ENCODE results near the gene TCL1B.
"Not testable (repeated sequence)": the region's sequence is repeated elsewhere in the genome, so short reads cannot be mapped to it uniquely, and the experiment has no call there.

Gene TCL1B, protein sequence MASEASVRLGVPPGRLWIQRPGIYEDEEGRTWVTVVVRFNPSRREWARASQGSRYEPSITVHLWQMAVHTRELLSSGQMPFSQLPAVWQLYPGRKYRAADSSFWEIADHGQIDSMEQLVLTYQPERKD

DNA sequence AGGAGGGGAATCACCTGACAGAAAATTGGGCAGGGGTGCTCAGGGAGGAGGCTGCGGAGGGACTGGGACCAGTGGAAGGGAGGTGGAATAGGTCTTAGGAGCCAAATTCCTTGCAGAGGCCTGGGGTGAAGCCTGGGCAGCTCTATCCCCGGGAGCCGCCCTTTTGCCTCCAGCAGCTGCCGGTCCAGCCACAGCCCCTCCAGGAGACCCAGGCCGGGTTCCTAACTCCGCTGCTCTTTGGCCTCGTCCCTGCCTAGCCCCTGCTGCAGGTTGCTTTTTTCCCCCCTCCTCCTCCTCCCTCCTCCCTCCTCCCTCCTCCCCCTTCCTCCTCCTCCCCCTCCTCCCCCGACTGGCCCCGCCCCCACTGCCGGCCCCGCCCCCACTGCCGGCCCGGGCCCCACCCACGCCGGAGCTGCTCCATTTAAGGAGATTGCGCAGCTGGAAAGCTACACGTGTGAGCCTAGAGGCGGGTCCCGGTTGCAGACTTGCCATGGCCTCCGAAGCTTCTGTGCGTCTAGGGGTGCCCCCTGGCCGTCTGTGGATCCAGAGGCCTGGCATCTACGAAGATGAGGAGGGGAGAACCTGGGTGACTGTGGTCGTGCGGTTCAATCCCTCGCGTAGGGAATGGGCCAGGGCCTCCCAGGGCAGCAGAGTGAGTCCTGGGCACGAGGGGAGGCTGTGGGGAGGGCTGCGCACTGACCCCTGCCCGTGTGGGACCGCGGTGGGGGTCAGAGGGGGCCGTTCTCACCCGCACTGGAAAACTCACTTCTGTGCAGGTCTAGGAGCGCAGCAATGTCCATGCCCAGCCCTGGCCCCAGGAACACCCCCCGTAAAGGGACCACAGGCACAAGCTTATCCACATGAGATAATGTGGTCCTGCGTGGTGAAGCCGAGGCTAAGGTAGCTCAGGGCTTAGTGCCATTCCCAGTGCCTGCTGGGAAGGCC is at the start of gene TCL1B:
Gene TCL1B, plus strand, starts transcription at position 449 of the 945 bp plus-strand sequence. Its CDS starts 42 bp downstream, at position 491.
- no peak for DNase-seq

- DNase-seq: no peak
These were observed 41.2 kb upstream of the TCL1B start for GRCh38 chr14:95644981-95645380.

GRCh38 chr14:95645389-95645996 is 40.7 kb upstream of the TCL1B start:
- DNase-seq: no peak

DNA sequence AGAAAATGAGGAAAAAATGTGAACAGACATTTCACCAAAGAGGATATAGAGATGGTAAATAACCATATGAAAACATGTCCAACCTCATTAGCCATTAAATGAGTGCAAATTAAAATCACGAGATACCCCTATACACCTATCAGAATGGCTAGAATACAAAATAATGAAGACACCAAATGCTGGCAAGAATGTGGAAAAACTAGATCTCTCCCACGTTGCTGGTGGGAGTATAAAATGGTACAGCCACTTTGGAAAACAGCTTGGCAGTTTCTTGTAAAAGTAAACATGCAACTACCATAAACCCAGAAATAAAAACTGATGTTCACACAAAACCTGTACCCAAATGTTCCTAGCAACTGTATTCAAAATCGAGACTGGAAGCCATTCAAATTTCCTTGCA is 38.3 kb upstream of the TCL1B start:
- DNase-seq: no peak

GRCh38 chr14:95649230-95649629 is 37.0 kb upstream of the TCL1B start:
- no peak for DNase-seq

GRCh38 chr14:95651028-95651427 is 35.2 kb upstream of the TCL1B start:
- DNase-seq: no peak

DNA sequence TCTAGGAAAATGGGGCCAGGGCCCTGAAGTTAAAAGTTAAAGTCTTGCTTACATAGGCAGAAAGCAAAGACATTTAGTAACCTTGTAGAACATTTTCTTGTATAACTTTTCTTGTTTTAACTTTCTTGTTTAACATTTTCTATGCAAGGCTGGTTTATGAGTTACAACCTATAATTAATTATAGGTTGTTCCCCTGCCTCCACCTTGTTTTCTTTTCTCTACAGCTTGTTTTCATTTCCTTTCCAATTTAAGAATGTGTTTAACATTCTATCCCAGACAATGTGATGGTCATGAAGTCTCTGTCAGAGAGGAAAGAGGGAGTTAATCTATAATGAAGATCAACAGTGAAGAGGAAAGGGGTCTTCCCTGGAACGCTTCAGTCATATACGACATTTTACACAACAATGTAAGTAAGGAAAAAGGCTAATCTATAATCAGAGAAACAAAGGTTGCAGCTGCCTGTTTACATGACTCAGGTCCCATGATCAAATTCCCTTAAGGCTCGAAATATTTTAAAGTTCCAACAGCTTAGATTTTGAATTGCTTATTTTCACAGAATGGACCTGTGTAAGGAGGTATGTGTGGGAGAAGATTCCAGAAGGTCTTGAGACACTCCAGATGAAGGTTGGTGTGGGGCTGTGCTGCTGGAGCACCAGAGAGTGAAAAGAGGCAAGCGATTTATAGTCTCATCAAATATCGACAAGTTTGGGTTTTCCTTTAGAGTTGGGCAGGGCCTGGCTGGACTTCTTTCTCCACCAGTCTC is 34.2 kb upstream of the TCL1B start:
- DNase-seq: no peak

- no peak for DNase-seq
These were observed 33.5 kb upstream of the TCL1B start for GRCh38 chr14:95652690-95653089.

GRCh38 chr14:95655461-95655860 is 30.8 kb upstream of the TCL1B start:
- no peak for DNase-seq

DNA sequence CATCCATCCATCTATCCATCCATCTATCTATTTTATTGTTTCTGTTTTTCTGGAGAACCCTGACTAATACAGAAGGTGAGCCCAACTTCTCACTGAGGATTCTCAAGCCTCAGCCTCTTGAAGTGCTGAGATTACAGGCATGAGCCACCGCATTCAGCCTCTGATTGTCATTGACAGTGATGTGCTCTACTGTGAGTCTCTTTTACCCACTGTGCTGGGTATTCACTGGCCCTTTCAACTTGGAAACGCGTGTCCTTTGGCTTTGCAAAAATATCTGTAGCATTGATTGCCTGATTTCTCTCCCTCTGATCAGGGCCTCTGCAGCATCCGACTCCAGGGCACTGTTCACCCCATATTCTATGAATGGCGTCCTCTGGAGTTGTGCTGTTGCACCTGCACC is 29.6 kb upstream of the TCL1B start:
- DNase-seq: no peak

DNA sequence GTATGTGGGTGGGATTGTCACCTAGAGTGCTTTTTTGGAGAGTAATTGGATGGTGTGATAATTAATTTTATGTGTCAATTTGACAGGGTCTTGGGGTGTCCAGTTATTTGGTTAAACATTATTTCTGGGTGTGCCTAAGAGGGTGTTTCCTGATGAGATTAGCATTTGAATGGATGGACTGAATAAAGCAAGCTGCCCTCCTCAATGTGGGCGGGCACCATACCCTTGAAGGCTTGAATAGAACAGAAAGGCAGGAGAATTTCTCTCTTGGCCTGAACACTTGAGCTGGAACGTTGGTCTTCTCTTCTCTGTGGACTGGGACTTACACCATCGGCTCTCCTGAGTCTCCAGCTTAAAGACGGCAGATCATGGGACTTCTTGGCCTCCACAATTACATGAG is 28.8 kb upstream of the TCL1B start:
- no peak for DNase-seq

DNA sequence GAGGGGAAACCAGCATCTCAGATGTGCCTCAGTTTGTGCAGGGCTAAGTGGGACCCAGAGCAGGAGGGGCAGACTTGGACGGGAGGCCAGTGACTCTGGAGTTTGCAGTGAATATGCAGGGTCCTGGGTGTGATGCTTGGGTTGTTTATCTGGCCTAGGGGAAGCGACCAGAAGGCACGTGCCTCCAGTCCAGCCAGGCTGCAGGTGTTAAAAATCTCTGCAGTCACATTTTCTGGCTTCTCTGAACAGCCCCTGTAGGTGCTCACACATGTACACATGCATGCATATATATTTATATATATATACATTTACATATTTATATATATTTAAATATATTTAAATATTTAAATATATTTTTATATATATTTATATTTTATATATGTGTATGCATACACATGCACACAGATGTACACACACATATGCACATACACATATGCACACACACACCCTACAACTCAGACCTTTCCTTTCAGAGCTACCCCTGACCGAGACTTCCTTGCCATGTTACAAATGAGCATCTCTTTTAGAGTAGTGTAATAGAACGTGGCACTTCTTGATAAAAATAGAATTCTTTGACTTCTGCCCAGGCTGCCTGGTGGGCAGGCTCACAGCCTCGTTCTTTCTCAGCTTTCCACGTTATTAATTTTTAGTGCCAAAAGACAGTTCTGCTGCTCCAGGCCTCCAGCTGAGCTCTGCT is 26.8 kb upstream of the TCL1B start:
- DNase-seq: no peak

DNA sequence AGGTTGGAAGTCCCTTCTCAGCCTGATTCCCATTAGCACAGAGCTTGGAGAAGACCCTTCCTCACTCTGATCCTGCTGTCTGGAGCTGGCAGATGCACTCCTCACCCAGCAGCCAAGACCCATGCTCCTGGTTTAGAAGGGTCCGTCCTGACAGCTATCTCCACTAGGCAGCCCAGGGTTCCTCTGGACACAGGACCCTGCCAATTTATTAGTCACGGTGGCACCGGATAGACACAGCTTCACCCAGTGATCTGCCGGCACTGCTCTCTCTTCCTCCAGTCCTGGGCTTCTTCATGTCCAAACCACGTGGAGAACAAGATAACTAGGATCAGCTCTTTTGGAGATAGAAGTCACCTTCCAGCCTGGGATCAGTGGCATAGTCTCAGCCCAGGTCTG is 26.2 kb upstream of the TCL1B start:
- DNase-seq: no peak

- no peak for DNase-seq
These were observed 25.3 kb upstream of the TCL1B start for GRCh38 chr14:95660651-95661515.

DNA sequence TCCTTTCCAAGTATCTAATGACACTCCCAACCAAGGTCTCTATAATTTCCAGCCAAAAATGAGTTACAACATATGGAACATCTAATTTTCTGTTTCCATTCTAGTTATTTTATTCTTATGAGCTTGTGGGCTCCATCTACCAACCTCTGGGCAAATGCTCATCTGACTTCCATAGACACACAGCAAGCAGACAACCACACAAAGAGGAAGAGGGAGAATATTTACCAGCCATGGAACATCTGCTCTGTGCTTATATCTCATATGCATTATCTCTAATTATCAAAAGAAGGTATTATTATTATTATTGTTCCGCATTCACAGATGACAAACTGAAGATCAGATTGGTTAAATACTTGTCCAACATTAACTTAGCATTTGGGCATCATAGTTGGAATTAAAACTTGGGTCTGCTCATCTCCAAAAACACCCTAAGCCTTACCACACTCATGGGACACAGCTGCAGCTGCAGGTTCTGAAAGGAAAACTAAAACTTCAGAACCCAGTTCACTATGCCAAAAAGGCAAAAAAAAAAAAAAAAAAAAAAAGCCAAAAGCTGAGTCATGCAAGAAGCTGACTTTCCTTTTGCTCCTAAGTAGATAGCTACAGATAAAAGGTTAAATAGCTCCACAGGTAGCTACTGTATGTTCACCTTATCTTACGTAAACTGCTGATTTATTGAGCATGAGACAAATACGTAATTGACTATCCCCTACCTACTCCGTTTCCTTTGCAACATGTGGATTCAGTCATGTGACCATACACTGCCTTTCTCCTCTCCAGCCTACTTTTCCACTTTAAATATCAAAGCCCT is 23.6 kb upstream of the TCL1B start:
- no peak for DNase-seq

DNA sequence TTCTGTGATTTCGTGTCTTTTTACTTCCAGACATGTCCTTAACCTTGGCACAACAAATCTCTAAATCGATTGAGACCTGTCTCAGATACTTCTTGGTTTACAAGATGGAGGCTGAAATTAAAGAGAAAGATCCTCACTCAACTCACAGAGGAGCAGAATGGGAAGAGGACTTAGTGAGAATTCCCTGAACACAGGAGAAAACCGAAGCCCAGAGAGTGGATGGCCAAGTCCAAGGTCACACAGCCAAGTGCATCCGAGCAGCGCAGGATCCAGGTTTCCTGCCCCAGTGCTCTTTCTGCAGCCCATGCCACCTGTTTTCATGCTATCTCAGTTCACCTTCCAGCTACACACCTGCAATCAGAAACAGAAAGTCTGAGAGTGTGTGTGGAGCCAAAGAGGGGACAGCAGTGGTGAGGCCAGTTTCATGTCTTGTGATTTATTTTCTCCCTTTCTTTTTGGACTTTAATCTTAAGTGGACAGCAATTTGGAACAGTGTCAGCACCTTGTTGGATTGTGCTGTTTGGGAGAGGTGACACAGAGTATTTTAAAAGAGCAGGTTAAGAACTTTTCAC is 22.9 kb upstream of the TCL1B start:
- no peak for DNase-seq

GRCh38 chr14:95664066-95664465 is 22.2 kb upstream of the TCL1B start:
- DNase-seq: no peak

GRCh38 chr14:95664546-95664945 is 21.7 kb upstream of the TCL1B start:
- DNase-seq: no peak

DNA sequence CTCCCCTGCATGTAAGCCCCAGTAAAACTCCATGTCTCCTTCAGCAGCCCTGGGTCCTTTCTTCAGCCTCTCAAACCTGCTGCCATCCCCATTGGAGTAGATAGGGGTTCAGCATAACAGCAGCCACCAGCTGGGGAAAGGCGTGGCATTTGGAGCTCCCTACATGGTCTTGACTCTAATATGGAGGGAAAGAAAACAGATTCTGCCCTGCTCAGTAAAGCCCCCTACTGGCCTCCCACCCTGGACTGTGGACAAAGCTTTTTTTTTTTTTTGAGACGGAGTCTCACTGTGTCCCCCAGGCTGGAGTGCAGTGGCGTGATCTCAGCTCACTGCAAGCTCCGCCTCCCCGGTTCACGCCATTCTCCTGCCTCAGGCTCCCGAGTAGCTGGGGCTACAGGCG is 20.7 kb upstream of the TCL1B start:
- DNase-seq: not testable (repeated sequence)

DNA sequence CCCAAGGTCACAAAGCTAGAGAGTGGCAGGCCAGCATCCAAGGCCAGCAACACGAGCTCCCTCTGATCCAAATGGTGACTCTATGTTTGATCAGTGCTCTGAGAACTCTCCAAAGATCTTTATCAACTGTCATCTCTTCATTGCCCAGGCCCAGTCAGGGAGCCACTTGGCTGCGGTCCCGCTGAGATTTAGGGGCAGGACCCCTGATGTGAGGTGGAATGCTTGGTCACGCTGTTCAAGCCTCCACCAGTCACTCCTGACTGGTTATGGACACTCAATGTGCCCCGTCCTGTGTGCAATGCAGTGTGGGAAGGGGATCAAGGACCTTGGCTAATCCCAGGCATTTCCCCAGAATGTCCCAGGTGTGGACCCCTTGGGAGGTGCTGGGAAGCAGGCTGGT is 19.8 kb upstream of the TCL1B start:
- DNase-seq: no peak

All from CD4-positive, alpha-beta T cell treated with Interleukin-21 for 1 hour (primary cell).